ENCODE measurements around the gene CAMK1. TPM values are rescaled to one million over a fixed set of nuclear protein-coding genes. Genes with fewer than 3 reads are reported as not detected.
"Not testable (repeated sequence)": the region's sequence is repeated elsewhere in the genome, so short reads cannot be mapped to it uniquely, and the experiment has no call there.

The CAMK1 gene
- total RNA-seq, 1 experiment from 2014 or later: 44.1 TPM

GRCh38 chr3:9776896-9777693 lies 7.3 kb upstream of the CAMK1 start:
- DNase-seq (ENCODE audit: low read depth): no peak

GRCh38 chr3:9771007-9771406 lies 1.3 kb upstream of the CAMK1 start:
- not testable (repeated sequence) for DNase-seq (ENCODE audit: low read depth)

GRCh38 chr3:9770276-9770812 lies 597 bp upstream of the CAMK1 start:
- no peak for DNase-seq (ENCODE audit: low read depth)

GRCh38 chr3:9769012-9769411 lies 735 bp downstream of the CAMK1 start:
- no peak for DNase-seq (ENCODE audit: low read depth)

GRCh38 chr3:9768141-9768775 lies 1.5 kb downstream of the CAMK1 start:
- DNase-seq (ENCODE audit: low read depth): no peak

- no peak for DNase-seq (ENCODE audit: low read depth)
Measured at GRCh38 chr3:9767418-9767817, 2.3 kb downstream of the CAMK1 start.

GRCh38 chr3:9765865-9766264 lies 3.9 kb downstream of the CAMK1 start:
- DNase-seq (ENCODE audit: low read depth): no peak

GRCh38 chr3:9762871-9763270 lies 6.9 kb downstream of the CAMK1 start:
- no peak for DNase-seq (ENCODE audit: low read depth)

GRCh38 chr3:9761919-9762318 lies 7.8 kb downstream of the CAMK1 start:
- DNase-seq (ENCODE audit: low read depth): no peak

- no peak for DNase-seq (ENCODE audit: low read depth)
Measured at GRCh38 chr3:9760779-9761505, 8.8 kb downstream of the CAMK1 start.

- no peak for DNase-seq (ENCODE audit: low read depth)
Measured at GRCh38 chr3:9757427-9757826, 12.3 kb downstream of the CAMK1 start.

GRCh38 chr3:9754678-9755077 lies 15.1 kb downstream of the CAMK1 start:
- DNase-seq (ENCODE audit: low read depth): peak; percentile 63

- DNase-seq (ENCODE audit: low read depth): peak; percentile 31
Measured at GRCh38 chr3:9750556-9751411, 19.0 kb downstream of the CAMK1 start.

- DNase-seq (ENCODE audit: low read depth): peak; percentile 98
Measured at GRCh38 chr3:9749645-9750555, 19.8 kb downstream of the CAMK1 start, which contains the start of gene OGG1. OGG1 (plus strand) TSS chr3:9749952; CDS start chr3:9750287, 335 bp downstream.

GRCh38 chr3:9749296-9749644 lies 20.5 kb downstream of the CAMK1 start:
- DNase-seq (ENCODE audit: low read depth): no peak

- DNase-seq (ENCODE audit: low read depth): no peak
Measured at GRCh38 chr3:9748031-9748430, 21.7 kb downstream of the CAMK1 start.

GRCh38 chr3:9747267-9747666 lies 22.5 kb downstream of the CAMK1 start:
- peak; percentile 51 for DNase-seq (ENCODE audit: low read depth)

GRCh38 chr3:9746330-9746729 lies 23.4 kb downstream of the CAMK1 start:
- peak; percentile 85 for DNase-seq (ENCODE audit: low read depth)

GRCh38 chr3:9745521-9745920 lies 24.2 kb downstream of the CAMK1 start:
- DNase-seq (ENCODE audit: low read depth): no peak

GRCh38 chr3:9744162-9744561 lies 25.6 kb downstream of the CAMK1 start:
- DNase-seq (ENCODE audit: low read depth): no peak

Measured in HT1080 (cell line).